Neutrophil (primary cell): ENCODE results near the gene RNGTT.
"Not testable (repeated sequence)": the region's sequence is repeated elsewhere in the genome, so short reads cannot be mapped to it uniquely, and the experiment has no call there.

Experiments used
- H3K27ac ChIP-seq: fragments of 200-600 bp; sonication (generic); 2 replicates; pipeline ENCODE4 v1.5.1; 2016; ENCODE audit warnings: mild to moderate bottlenecking, moderate library complexity
- H3K27me3 ChIP-seq: fragments of 200-600 bp; sonication (generic); 2 replicates; pipeline ENCODE4 v1.6.0; 2016; ENCODE audit warnings: mild to moderate bottlenecking
- H3K36me3 ChIP-seq: fragments of 200-600 bp; sonication (generic); 2 replicates; pipeline ENCODE4 v1.5.1; 2017
- H3K4me1 ChIP-seq, 2 experiments: fragments of 200-600 bp in 1 of 2; sonication (generic) in 1 of 2; 1 replicate in 1 of 2; 2 replicates in 1 of 2; pipeline versions ENCODE4 v1.5.1 to v1.6.1; 2013 to 2016; ENCODE audit warnings: low read depth in 1 of 2, low read length in 1 of 2, mild to moderate bottlenecking in 1 of 2, moderate library complexity in 1 of 2; ENCODE audit not compliant: control insufficient read depth in 1 of 2, insufficient read depth in 1 of 2
- H3K4me3 ChIP-seq, 2 experiments: fragments of 200-600 bp in 1 of 2; sonication (generic) in 1 of 2; 1 replicate in 1 of 2; 2 replicates in 1 of 2; pipeline ENCODE4 v1.5.1; 2013 to 2016; ENCODE audit warnings: low read depth in 1 of 2, low read length in 1 of 2, mild to moderate bottlenecking in 1 of 2, moderate library complexity in 1 of 2
- H3K9me3 ChIP-seq: fragments of 200-600 bp; sonication (generic); 2 replicates; pipeline ENCODE4 v1.5.1; 2016
- TF ChIP-seq, protein P1 (sequence below): fragments of 200-600 bp; sonication (generic); IDR thresholded peaks from 2 replicates; pipeline ENCODE4 v1.5.1; 2016; ENCODE audit warnings: antibody characterized with exemption

The RNGTT gene

DNA sequence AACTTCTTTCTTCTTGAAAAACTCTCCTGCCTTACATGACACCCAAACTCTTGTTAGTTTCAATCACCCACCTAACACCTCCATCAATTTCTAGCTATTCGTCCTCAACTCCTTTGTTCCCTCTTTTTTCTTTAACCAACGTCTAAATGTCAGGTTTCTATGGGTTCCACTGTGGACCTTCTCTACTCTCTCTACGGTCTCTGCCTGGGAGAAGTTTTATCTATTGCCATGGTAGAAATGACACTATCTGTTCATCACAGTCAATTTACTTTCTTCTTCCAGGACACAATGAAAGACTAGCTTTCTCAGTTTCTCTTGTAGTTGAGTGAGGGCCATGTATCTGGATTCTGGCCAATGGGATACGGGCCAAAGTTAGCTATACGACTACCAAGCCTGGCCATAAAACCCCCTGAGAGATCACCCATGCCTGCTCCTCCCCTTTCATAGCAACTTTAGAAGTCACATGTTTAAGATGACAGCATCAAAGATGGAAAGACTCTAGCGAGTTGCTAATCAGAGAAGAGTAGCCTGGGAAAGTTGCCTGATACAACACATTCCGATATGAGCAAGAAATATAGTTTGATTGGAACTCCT, 17.9 kb downstream of the RNGTT start:
- Histone ChIP-seq H3K4me1 (no peaks in the 10 kb centered on the region), H3K4me3 (no peak overlapping the region), H3K27me3 (no peaks in the 10 kb centered on the region), H3K36me3 (no peaks in the 10 kb centered on the region), H3K27ac (no peak overlapping the region), H3K9me3 (no peaks in the 10 kb centered on the region)
- TF ChIP-seq, protein P1, sequence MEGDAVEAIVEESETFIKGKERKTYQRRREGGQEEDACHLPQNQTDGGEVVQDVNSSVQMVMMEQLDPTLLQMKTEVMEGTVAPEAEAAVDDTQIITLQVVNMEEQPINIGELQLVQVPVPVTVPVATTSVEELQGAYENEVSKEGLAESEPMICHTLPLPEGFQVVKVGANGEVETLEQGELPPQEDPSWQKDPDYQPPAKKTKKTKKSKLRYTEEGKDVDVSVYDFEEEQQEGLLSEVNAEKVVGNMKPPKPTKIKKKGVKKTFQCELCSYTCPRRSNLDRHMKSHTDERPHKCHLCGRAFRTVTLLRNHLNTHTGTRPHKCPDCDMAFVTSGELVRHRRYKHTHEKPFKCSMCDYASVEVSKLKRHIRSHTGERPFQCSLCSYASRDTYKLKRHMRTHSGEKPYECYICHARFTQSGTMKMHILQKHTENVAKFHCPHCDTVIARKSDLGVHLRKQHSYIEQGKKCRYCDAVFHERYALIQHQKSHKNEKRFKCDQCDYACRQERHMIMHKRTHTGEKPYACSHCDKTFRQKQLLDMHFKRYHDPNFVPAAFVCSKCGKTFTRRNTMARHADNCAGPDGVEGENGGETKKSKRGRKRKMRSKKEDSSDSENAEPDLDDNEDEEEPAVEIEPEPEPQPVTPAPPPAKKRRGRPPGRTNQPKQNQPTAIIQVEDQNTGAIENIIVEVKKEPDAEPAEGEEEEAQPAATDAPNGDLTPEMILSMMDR = no peak

GRCh38 chr6:88933521-88933920, 29.9 kb downstream of the RNGTT start:
- TF ChIP-seq, protein P1 = no peak
- H3K4me3 ChIP-seq = no peak overlapping the region
- peaks cover 11% of the 10 kb centered on the region for H3K36me3 ChIP-seq
- H3K27ac ChIP-seq = no peak overlapping the region
- no peaks in the 10 kb centered on the region for H3K27me3 ChIP-seq
- no peaks in the 10 kb centered on the region for H3K9me3 ChIP-seq
- H3K4me1 ChIP-seq = no peaks in the 10 kb centered on the region

GRCh38 chr6:88932019-88932418, 31.4 kb downstream of the RNGTT start:
- H3K4me1 ChIP-seq, H3K4me3 ChIP-seq, H3K27ac ChIP-seq, H3K27me3 ChIP-seq, H3K9me3 ChIP-seq: not testable (repeated sequence)
- H3K36me3 ChIP-seq = peaks cover 15% of the 10 kb centered on the region

- Histone ChIP-seq H3K4me3 (no peak overlapping the region), H3K9me3 (no peaks in the 10 kb centered on the region), H3K4me1 (peaks cover 15% of the 10 kb centered on the region in 2 experiments), H3K36me3 (peaks cover 4% of the 10 kb centered on the region), H3K27me3 (no peaks in the 10 kb centered on the region), H3K27ac (peak overlapping the region; percentile 80)
- TF ChIP-seq, protein P1 = no peak
These were observed 40.5 kb downstream of the RNGTT start for GRCh38 chr6:88922775-88923548.

DNA sequence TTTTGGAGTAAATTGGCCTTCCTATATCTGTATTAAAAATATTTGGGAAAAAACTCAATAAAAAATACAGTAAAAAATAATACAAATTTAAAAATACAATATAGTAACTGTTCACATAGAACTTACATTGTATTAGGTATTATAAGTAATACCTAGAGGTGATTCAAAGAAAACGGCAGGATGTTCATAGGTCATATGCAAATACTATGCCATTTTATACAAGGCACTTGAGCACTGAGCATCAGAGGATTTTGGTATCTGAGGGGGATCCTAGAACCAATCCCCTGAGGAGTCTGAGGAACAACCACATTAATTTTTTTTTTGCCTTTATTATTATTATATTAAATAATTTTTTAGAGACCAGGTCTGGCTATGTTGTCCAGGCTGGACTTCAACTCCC, 41.7 kb downstream of the RNGTT start:
- no peaks in the 10 kb centered on the region for H3K27me3 ChIP-seq
- no peak overlapping the region for H3K27ac ChIP-seq
- no peaks in the 10 kb centered on the region for H3K9me3 ChIP-seq
- peaks cover 15% of the 10 kb centered on the region in 2 experiments for H3K4me1 ChIP-seq
- TF ChIP-seq, protein P1 = no peak
- H3K4me3 ChIP-seq = no peak overlapping the region
- no peaks in the 10 kb centered on the region for H3K36me3 ChIP-seq
